Activated CD4-positive, CD25-positive, alpha-beta regulatory T cell treated with anti-CD3 and anti-CD28 coated beads, Interleukin-2, amount 50 U/mL, for 72 hours (primary cell): ENCODE data around the gene DHRS7C.

Experiments
- DNase-seq: peaks from one replicate; pipeline ENCODE4 v3.0.0; 2021

Gene DHRS7C, protein sequence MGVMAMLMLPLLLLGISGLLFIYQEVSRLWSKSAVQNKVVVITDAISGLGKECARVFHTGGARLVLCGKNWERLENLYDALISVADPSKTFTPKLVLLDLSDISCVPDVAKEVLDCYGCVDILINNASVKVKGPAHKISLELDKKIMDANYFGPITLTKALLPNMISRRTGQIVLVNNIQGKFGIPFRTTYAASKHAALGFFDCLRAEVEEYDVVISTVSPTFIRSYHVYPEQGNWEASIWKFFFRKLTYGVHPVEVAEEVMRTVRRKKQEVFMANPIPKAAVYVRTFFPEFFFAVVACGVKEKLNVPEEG

DNA sequence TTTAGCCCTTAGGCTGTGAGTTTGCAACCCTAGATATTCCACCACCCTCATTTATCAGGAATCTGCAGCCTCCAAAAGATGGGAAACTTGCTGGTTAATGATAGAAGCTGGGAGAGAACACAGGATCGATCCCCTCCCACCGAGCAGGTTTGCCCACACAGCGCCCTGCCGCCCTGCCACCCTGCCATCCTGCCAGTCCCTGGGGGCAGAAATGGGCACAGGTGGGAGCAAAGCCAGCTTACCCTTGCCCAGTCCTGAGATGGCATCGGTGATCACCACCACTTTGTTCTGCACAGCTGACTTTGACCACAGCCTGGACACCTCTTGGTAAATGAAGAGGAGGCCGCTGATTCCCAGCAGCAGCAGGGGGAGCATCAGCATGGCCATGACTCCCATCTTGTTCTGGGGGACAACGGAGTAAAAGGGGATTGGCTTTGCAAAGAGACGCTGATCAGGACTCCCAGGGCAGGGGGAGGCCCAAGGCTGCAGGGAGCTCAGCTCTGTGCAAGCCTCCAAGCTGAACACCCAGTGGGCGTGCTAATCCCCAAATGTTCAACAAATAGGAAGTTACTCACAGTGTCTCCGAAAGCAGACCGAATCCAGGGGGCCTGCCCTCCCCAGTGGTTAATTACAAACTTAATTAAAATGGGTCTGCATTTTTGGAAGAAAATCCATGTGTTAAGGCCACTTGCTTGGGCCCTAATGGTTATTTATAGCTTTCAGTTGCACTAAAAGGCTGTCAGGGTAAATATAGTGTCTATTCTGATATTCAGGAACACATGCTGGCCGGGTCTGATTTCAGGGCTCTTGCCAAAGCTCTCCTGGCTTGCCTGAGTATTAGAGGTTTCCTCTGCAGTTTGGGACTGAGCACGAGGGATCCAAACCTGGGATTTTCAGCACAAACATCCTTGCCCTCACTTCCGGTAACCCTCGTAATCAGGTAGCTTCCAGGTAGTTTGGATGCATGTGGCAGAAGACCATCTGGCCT, at the start of gene DHRS7C:
Gene DHRS7C (minus strand): TSS at position 704 of the 988 bp plus-strand sequence. CDS start 308 bp downstream, at position 396.
- no peak for DNase-seq

DNA sequence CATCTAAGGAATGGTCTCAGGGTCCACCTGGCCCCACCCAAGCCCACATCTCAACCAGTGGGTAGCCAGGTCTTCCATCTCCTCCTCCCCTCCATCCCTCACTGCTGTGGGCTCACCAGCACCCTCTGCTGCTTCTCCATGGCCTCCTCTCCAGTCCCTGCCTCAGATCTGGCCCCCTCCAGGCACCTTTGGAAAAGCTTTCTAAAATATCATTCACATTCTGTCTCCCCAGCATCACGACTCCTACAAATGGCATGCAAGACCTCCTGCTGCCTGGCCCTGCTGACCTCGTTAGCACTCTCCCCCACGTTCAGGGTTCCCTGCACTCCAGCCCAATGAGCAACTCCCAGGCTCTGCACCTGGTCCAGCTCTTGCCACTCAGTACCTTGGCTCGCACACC, 48.0 kb upstream of the DHRS7C start:
- DNase-seq, result no peak

DNA sequence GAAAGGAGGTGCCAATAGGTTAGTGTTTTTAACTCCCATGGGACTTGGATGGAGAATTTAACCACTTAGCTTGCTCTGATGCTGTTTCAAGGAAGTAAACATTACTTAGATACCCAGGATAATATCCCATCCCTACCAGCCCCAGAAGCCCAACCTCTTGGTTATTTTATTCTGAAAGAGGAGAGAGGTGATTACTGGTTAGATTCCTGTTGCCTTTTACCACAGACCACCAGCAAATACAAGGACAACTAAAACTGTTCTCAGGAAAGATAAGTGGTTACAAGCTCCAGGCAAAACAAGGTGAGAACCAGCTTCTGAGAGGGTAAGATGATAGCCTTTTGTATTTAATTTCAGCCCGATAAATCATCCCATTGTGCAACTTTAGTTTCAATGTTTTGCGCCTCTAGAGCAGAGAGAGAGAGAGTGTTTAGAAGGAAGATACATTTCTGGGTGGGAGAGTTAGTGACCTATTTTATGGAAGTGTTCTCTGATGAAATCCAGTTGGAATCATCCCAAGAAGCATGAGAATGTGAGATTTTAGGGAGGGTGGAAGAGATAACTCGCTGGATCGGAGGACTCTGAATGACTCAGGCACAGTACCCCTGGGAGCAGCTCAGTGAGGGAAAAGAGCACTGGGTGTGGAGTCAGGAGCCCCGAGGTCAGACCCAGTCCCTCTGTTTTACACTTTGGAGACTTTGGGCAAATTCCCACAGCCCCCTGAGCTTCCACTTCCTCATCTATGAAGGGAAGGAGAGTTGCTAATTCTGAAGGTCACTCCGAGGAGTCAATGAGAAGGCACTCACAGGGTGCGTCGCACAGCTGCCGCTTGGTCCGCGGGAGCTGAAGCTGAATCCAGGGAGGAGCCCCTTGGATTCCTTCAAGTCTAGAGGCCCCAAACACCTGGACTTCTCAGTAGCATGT, 46.4 kb upstream of the DHRS7C start:
- no peak for DNase-seq

DNA sequence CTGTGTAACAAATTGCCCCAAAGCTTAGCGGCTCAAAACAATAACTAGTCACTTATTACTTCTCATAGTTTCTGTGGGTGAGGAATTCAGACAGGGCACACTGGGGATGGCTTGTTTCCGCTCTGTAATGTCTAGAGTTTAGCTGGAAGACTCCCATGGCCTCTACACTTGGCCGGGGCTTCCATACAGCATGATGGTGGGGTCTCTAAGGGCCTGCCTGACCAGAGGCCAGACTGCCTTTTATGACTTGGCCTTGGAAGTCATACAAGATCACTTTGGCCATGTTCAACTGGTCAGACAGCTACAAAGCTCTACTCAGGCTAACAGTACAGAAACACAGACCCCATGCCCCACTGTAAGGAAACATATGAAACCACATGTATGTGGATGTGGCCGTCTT, 42.5 kb upstream of the DHRS7C start:
- DNase-seq, result no peak

DNA sequence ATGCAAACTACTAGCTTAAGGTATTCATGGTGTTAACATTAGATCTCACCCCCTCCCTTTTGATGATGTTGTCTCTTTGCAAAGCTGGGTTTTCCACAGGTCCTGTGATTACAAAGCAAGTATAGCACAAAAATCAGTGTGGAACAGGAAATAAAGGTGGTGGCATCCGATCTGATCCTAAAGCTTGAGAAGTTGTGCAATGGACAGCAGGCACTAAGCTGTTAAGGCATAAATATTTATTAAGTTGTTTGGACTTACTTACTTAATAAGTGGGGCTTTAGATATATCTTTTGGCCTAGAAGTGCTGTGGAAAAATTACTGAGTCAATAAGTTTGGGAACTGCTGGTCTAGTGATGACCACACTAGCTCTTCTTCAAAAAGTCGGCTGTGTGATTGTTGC, 39.3 kb upstream of the DHRS7C start:
- no peak for DNase-seq

DNA sequence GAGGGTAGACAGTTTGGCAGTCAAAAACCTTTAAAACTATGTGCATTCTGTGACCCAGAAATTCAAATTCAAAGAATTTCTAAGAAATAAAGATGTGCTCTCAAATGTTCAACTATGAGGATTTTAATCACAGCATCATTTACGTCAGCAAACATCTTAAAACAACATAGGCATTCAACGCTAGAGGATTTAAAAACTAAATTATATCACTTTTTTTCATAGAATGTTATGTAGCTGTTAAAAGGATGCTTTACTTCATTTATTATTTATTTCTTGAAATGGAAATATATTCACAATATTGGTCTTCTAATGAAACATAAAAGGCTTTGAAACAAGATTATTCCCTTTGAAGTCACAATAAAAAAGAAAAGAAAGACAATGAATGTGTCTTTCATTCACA, 38.0 kb upstream of the DHRS7C start:
- DNase-seq, result no peak

DNA sequence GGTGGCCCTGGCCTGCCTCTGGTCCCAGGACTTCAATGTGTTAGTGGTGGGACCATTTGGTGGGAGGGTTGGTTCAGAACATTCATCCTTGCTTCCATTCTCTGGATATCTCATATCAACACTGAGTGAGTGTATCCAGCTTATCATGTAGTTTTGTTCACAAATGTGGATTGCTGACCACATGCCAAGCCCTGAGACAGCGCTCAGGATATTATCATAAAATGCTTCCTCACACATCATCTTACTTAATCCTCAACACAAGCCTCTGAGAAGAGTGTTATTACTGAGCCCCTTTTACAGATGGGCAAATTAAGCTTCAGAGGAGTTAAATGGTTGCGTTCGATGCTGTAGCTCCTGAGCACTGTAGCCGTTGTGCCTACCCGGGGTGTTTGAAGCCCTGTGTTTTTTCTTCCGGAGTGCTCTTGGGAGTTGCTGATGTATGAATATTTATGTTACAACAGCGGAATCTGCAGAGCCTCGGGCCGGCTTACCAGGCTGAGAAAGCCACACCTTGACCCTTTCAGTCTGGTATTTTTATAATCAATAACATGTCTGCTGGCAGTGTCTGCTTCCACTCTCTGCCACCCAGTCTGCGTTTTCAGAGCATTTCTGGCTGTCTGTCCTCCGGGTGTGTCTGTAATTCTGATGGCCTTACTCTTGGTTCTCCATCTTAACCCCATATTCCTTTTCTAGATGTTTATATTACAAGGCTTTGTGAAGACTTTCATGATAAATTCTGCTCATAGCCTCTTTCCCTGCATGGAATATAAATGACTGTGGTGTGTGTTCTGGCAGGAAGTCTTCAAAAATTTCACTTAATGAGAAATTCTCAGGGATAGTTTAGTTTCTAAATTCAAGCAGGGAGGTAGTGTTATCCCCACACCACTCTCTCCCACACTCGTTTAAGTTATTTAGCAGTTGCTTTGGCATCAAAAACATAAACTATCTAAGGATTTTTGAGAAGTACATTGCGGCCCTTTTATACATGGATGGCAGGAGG, 37.2 kb upstream of the DHRS7C start:
- DNase-seq, result no peak

DNA sequence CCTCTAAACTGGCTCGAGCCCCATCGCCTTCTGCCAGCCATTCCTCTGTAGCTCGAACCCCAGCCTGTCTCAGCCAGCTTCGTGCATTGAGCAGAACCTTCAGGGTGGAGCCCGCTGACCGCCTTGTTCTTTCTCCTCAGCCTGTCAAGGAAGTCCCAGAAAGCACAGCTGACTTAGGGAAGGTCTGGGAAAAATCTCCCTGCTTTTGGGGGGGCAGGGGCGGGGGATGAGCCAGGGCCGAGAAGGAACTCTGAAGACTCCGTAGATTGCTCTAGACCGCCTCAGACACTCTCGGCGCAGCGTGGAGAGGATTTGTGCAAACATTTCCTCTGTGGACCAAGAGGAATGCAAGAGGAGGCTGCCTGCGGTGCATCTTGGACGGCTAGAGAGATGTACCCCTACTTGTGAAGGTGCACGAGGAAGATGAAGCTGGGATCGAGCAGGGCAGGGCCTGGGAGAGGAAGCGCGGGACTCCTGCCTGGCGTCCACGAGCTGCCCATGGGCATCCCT, 34.3 kb upstream of the DHRS7C start, which contains the start of gene GLP2R:
Gene GLP2R (plus strand): TSS at position 284 of the 510 bp plus-strand sequence. CDS start 140 bp downstream, at position 424.
- no peak for DNase-seq

DNA sequence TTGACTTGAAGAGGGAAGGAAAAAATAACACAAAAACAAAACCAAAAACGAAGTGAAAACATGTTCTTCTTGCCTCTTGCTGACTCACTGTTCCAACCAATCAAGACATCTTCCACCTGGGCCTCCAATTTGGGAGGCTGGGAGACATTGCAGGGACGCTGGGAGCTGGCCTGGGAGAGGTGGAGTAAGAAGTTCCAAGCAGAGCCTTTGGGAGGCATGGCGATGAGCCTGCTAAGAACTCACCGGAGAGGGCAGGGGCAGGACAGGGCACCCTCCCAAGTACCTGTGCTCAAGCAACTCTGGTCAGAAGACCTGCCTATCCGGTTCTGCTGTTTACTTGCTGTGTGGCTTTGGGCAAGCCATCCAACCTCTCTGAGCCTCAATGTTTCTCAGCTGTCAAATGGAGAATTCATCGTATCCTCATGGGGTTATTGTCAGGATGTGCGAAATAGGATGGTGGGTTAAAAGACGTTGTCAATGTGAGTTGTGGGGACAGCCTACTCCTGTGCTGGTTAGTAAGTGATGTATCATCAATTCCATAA, 33.5 kb upstream of the DHRS7C start:
- DNase-seq, result no peak

DNA sequence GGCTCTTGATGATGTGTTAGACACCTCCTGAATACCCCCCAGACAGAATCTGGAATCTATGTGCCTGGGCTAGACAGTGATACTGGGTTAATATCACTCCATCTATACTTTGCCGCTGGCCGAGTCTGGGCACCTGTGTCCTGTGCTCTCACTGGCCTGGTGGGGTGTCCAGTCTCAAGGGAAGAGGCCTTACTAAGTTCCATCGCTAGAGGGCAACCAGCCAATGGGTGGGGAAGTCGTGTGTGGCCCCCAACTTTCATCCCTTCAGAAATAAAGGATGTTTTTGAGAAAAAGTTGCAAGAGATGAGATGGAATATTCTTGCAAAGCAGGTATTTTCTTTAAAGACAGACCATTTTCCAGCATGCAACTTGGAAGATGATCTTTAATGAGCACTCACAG, 32.7 kb upstream of the DHRS7C start:
- DNase-seq, result no peak

DNA sequence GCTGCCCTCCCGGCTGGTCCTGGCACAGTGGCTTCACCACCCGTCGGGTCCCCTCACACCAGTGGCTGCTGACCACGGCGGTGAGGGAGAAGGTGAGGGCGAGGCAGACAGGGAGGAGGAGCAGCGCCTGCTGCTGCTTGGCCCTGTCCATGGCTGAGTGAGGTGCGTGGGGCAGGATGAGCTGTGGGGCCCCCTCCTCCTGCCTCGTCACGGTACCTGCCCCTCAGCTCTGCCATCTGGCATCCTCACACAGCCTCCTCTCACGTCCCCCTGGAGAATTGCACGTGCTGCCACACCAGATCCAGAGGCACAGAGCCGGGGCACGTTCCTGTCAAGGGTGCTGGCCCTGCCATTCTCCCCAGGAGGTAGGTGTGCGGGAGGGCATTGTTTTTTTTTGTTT, 30.5 kb upstream of the DHRS7C start, which contains the start of gene GSG1L2:
Gene GSG1L2 (minus strand): TSS at position 159 of the 400 bp plus-strand sequence. CDS start 8 bp downstream, at position 151.
- no peak for DNase-seq

DNA sequence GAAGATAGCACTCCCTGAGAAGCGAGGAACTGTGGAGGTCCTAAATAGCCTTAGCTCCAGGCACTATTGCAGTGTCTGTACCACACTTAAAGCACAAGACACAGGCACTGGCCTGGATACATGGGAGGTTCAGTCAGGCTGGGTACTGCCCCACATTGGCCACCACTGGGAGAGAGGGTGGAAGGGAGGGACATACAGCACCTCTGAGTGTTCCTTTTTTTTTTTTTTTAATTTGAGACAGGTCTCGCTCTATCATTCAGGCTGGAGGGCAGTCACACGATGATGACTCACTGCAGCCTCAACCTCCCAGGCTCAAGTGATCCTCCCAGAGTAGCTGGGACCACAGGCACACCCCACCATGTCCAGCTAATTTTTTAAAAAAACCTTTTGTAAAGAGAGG, 29.1 kb upstream of the DHRS7C start:
- DNase-seq, result no peak

DNA sequence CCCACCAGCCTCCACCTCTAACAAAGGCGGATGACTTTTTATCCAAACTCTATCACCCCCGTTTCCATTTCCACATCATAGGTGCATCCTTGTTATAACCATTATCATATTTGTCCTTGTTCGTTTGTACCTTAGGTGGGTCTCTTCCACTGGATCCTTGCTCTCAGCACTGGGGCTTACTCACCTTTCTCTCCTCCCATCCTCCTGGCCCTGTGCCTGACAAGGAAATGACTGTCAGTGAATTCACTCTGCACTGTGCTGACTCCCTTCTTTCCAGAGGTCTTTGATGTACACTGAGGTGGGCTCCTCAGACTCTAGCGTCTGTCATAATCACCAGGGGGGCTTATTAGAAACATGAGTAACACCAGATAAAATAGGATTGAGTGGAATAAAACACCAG, 27.4 kb upstream of the DHRS7C start:
- no peak for DNase-seq

DNA sequence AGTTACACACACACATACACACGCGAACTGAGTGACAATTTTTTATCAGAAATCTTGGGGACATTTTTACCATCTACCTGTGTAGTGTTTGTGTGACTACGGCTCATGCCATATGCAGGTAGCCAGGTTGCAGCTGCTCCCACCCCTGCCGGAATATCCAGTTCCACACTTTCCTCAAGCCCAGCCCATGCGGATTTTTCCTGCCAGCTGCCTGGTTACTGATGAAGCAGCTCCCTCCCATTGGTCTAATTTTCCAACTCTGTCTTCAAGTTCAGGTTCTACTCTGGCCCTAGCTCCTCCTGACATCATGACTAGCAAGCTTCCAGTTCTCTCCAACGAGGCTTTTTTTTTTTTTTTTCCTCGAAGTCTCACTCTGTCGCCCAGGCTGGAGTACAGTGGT, 25.7 kb upstream of the DHRS7C start:
- no peak for DNase-seq

DNA sequence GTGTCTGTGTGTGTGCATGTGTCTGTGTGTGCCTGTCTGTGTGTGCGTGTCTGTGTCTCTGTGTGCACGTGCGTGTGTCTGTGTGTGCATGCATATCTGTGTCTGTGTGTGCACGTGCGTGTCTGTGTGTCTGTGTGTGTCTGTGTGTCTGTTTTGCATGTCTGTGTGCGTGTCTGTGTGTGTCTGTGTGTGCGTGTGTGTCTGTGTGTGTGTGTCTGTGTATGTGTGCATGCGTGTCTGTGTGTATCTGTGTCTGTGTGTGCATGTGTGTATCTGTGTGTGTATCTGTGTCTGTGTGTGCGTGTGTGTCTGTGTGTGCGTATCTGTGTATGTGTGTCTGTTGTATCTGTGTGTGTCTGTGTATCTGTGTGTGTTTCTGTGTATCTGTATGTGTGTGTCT, 25.1 kb upstream of the DHRS7C start:
- no peak for DNase-seq

DNA sequence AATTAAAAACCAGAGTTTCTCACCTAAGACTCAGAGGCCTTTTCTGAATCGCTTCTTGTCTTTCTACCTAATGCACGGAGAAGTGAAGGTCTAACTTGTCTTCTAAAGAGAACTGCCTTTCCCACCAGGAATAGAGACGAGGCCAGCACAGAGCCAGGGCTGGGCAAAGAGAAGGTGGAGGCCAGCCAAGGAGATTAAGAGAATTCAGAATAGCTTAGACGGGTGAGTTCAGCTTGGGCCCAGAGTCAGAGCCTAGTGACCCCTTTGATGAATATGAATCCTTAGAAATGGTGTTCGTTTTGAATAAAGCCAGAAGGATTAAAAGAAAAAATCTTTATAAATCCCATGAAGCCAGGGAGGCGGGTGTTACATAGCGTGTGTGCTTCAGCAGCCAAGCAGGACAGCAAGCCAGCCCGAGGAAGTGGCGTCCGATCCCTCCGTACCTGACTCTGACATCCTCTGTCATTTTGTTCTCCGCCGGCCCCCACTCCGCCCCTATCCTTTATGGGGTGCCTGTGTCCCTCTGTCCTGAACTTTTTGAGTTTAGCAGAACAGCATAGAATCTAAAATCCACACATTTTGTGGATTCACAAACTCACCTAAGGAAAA, 23.0 kb upstream of the DHRS7C start:
- DNase-seq, result no peak

DNA sequence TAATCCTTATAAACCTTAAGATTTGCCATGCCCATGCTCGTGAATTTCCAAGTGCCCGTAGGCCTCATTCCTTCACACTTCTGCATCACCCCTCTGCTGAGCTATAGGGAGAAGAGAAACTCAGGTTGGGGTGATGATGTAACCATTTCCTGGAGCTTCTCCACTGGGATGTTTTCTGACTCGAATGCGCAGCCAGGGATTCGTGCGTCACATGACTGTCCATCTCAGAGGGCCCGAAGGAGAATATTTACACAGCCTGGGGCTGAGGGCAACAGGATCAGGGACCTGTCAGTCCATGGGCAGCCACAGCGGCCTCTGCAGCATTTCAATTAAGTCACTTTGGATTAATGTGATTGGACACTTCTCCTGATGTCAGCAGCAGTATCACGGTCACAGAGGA, 21.8 kb upstream of the DHRS7C start:
- DNase-seq, result no peak

DNA sequence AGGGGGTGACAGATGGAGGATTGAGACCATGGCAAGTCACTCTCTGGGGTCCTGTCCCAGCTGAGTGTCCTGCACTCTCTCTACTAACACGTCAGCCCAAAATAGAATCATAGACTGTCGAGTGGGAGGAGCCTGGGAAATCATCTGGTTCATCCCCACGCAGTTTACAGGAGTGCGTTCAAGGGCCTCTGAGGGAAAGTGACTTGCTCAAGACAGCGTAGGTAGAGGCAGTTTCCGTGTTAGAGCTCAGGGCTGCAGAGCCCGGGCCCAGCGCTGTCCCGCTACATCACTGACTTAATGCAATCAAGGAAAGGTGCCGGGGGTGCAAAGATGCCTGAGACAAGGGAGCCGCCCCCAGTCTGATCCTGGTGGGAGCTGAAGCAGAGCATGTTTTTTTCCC, 20.1 kb upstream of the DHRS7C start:
- no peak for DNase-seq

DNA sequence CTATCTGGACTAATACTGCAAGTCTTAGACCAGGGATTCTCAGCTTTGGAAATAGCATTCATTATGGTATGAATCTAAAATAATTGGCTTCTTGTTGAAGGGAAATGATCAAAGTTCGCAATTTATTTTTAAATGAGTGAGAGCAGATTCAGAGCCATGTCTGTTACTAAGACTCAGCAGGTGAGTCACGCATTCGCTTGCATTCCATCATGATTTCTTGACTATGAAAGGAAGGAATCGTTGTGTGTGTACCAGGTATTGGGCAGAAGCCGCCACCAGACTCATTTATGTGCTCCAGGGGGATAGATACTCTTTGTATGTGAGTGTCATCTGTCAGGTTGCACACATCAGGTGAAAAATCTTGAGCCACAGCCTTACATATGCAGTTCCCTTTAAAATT, 19.7 kb upstream of the DHRS7C start:
- no peak for DNase-seq
